Measurements from ENCODE around the gene ABO. TPM values are rescaled to one million over a fixed set of nuclear protein-coding genes. Genes with fewer than 3 reads are reported as not detected.
A peak's percentile ranks its signal among the peaks of the same experiment; 100 is the strongest.

The ABO gene
- total RNA-seq, 2 experiments from 2014 or later, result 0.19 to 0.31 TPM

GRCh38 chr9:133277467-133277866 is 2.5 kb upstream of the ABO start:
- Histone ChIP-seq H3K4me1 (ENCODE audit: insufficient read depth, low read length) (peaks cover 4% of the 10 kb centered on the region), H3K36me3 (ENCODE audit: insufficient read depth, low read length) (no peaks in the 10 kb centered on the region), H3K27me3 (ENCODE audit: control insufficient read depth in 1 of 2, insufficient read depth in 2 of 2, low read length in 2 of 2) (peaks cover 10 to 21% of the 10 kb centered on the region in 2 experiments), H3K9me3 (ENCODE audit: control insufficient read depth in 1 of 2, insufficient read depth in 1 of 2, low read length in 2 of 2) (peaks cover 0 to 10% of the 10 kb centered on the region in 2 experiments), H3K27ac (ENCODE audit: low read depth in 1 of 2, low read length in 2 of 2) (no peak overlapping the region), H3K4me3 (ENCODE audit: low read length) (no peak overlapping the region)
- ATAC-seq (ENCODE audit: poor library complexity) (no peak), DNase-seq (no peak)
- Mint-ChIP-seq H3K9me3 (no peaks in the 10 kb centered on the region), H3K27ac (no peak overlapping the region), H3K4me3 (no peak overlapping the region), H3K36me3 (ENCODE audit: low read depth) (no peaks in the 10 kb centered on the region), H3K4me1 (ENCODE audit: low read depth) (no peaks in the 10 kb centered on the region), H3K27me3 (peaks cover 51% of the 10 kb centered on the region)
- POLR2A ChIA-PET, result no interaction called here
- TF ChIP-seq CTCF (IDR thresholded peaks at IDR 0.05), result no peak
- intact Hi-C loops (cut with DNase I, micrococcal nuclease), result no loop called here
- CTCF ChIA-PET, result no interaction called here

GRCh38 chr9:133276923-133277322 is 1.9 kb upstream of the ABO start:
- no peak overlapping the region for H3K27ac ChIP-seq (ENCODE audit: low read depth in 1 of 2, low read length in 2 of 2)
- no peak for TF ChIP-seq CTCF (IDR thresholded peaks at IDR 0.05)
- H3K9me3 Mint-ChIP-seq, result no peaks in the 10 kb centered on the region
- H3K36me3 Mint-ChIP-seq (ENCODE audit: low read depth), result no peaks in the 10 kb centered on the region
- ATAC-seq (ENCODE audit: poor library complexity) (no peak), DNase-seq (no peak)
- H3K4me1 Mint-ChIP-seq (ENCODE audit: low read depth), result no peaks in the 10 kb centered on the region
- ChIA-PET CTCF (no interaction called here), POLR2A (no interaction called here)
- H3K36me3 ChIP-seq (ENCODE audit: insufficient read depth, low read length), result no peaks in the 10 kb centered on the region
- no peak overlapping the region for H3K27ac Mint-ChIP-seq
- H3K4me1 ChIP-seq (ENCODE audit: insufficient read depth, low read length), result peaks cover 4% of the 10 kb centered on the region
- peaks cover 0 to 10% of the 10 kb centered on the region in 2 experiments for H3K9me3 ChIP-seq (ENCODE audit: control insufficient read depth in 1 of 2, insufficient read depth in 1 of 2, low read length in 2 of 2)
- no peak overlapping the region for H3K4me3 Mint-ChIP-seq
- H3K4me3 ChIP-seq (ENCODE audit: low read length), result no peak overlapping the region
- peaks cover 11 to 21% of the 10 kb centered on the region in 2 experiments for H3K27me3 ChIP-seq (ENCODE audit: control insufficient read depth in 1 of 2, insufficient read depth in 2 of 2, low read length in 2 of 2)
- peaks cover 53% of the 10 kb centered on the region for H3K27me3 Mint-ChIP-seq
- intact Hi-C loops (cut with DNase I, micrococcal nuclease), result no loop called here

- peaks cover 4% of the 10 kb centered on the region for H3K4me1 ChIP-seq (ENCODE audit: insufficient read depth, low read length)
- Mint-ChIP-seq H3K27ac (no peak overlapping the region), H3K4me3 (peak overlapping the region; percentile 28), H3K27me3 (peaks cover 60% of the 10 kb centered on the region), H3K4me1 (ENCODE audit: low read depth) (no peaks in the 10 kb centered on the region), H3K9me3 (no peaks in the 10 kb centered on the region), H3K36me3 (ENCODE audit: low read depth) (no peaks in the 10 kb centered on the region)
- CTCF ChIA-PET, result no interaction called here
- DNase-seq (no peak), ATAC-seq (ENCODE audit: poor library complexity) (no peak)
- H3K4me3 ChIP-seq (ENCODE audit: low read length), result no peak overlapping the region
- H3K27ac ChIP-seq (ENCODE audit: low read depth in 1 of 2, low read length in 2 of 2), result no peak overlapping the region
- H3K27me3 ChIP-seq (ENCODE audit: control insufficient read depth in 1 of 2, insufficient read depth in 2 of 2, low read length in 2 of 2), result peaks cover 15 to 24% of the 10 kb centered on the region in 2 experiments
- H3K36me3 ChIP-seq (ENCODE audit: insufficient read depth, low read length), result no peaks in the 10 kb centered on the region
- peaks cover 0 to 10% of the 10 kb centered on the region in 2 experiments for H3K9me3 ChIP-seq (ENCODE audit: control insufficient read depth in 1 of 2, insufficient read depth in 1 of 2, low read length in 2 of 2)
- TF ChIP-seq CTCF (IDR thresholded peaks at IDR 0.05), result no peak
- intact Hi-C loops (cut with DNase I, micrococcal nuclease), result no loop called here
- POLR2A ChIA-PET, result no interaction called here
These were observed 1.2 kb upstream of the ABO start for GRCh38 chr9:133276001-133276884.

Data from CD4-positive, alpha-beta T cell (primary cell).